Adrenal gland (tissue), 12 donors: ENCODE measurements around the gene ZFR2. TPM values are rescaled to one million over a fixed set of nuclear protein-coding genes. Genes with fewer than 3 reads are reported as not detected.

Experiments
- DNase-seq, 7 donors: peaks; one replicate each; pipeline ENCODE4 v3.0.0-alpha.2; 2019 to 2020
- H3K27ac ChIP-seq, 5 donors: fragments of 200-600 bp; sonication (generic) in 4 of 5; 1 replicate in 3 of 5; 2 replicates in 2 of 5; pipeline versions ENCODE4 v1.5.1 to v1.8.0; 2016 to 2020; ENCODE audit warnings: mild to moderate bottlenecking in 1 of 5
- H3K27me3 ChIP-seq: fragments of 200-600 bp; 2 replicates; pipeline ENCODE4 v1.8.0; 2021
- H3K36me3 ChIP-seq, 2 donors: fragments of 200-600 bp; replicated peaks in 1 of 2; 1 replicate in 1 of 2; 2 replicates in 1 of 2; pipeline versions ENCODE4 v1.5.1 to v1.8.0; 2018 to 2022
- H3K4me1 ChIP-seq, 2 donors: fragments of 200-600 bp; replicated peaks in 1 of 2; 1 replicate in 1 of 2; 2 replicates in 1 of 2; pipeline versions ENCODE4 v1.5.1 to v1.8.0; 2018 to 2021
- H3K4me3 ChIP-seq, 4 donors: fragments of 200-600 bp; sonication (generic) in 3 of 4; one replicate each; pipeline ENCODE4 v1.5.1; 2016 to 2018
- H3K9me3 ChIP-seq, 3 donors: fragments of 200-600 bp; sonication (generic) in 1 of 3; replicated peaks in 1 of 3; 1 replicate in 2 of 3; 2 replicates in 1 of 3; pipeline versions ENCODE4 v1.5.1 to v1.8.0; 2016 to 2021
- CTCF ChIP-seq, 6 experiments: fragments of 450-650 bp in 4 of 6; fragments of 200-600 bp in 2 of 6; sonication (generic) in 1 of 6; IDR thresholded peaks; 1 replicate in 5 of 6; 2 replicates in 1 of 6; pipeline versions ENCODE4 v1.5.1 to v1.8.0; 2016 to 2021; ENCODE audit warnings: antibody characterized with exemption in 6 of 6, mild to moderate bottlenecking in 2 of 6, moderate library complexity in 1 of 6
- POLR2A ChIP-seq, 2 donors: fragments of 450-650 bp; IDR thresholded peaks; one replicate each; pipeline ENCODE4 v1.6.1; 2017; ENCODE audit warnings: antibody characterized with exemption in 2 of 2, mild to moderate bottlenecking in 2 of 2, moderate library complexity in 1 of 2
- WGBS, 4 donors: extraction: QIAGEN DNeasy Blood & Tissue Kit in 2 of 4; methylation state at CpG; one replicate each; pipeline versions ENCODE4 v1.1.5 to v1.1.7; 2013 to 2017; 5-methylcytosine and 5-hydroxymethylcytosine counted together
- intact Hi-C, 2 donors: fragments of 100-400 bp; cut with DNase I; formaldehyde crosslinking; loops; one replicate each; pipeline versions ENCODE4 v1.14.1 to v1.15.0; 2022 to 2023
- polyA plus RNA-seq, 3 donors: library from polyadenylated mRNA; stranded (reverse); fragments of 200-250 nt in 2 of 3; fragments of 350-450 nt in 1 of 3; fragmentation: Illumina TruSeq in 1 of 3; extraction: RNeasy Lipid Tissue Mini Kit (QIAGEN cat#74804) in 1 of 3; gene quantifications; one replicate each; pipeline ENCODE4 v1.2.3, GENCODE V29; 2013 to 2014
- total RNA-seq, 9 donors: library from RNA; depleted of rRNA in 4 of 9; stranded (reverse); fragments of >200 nt in 4 of 9; fragments of 120-200 nt in 1 of 9; fragmentation: NEBNext Ultra II Directional in 1 of 9; extraction: Animal tissue kit (Norgen Biotek cat#: 25700) in 1 of 9; gene quantifications; one replicate each; pipeline versions ENCODE4 v1.1.0 to v1.2.4, GENCODE V29; 2013 to 2023
- donor health status: healthy with polysubstance abuse.
- donor health status: Bipolar disorder and iron deficiency.
- donor health status: DM: yes; HTN: yes; CAD: no.
- donor health status: DM: no; HTN: no; CAD: no.
- donor health status: DM: no; HTN: no; CAD: no.
- donor health status: DM: yes; HTN: yes; CAD: no.

ZFR2 gene
- total and polyA plus RNA-seq, 12 donors, result 0.19 to 13.2 (median 1.7) TPM; not detected in 3

GRCh38 chr19:3867971-3868769, 668 bp downstream of the ZFR2 start:
- Histone ChIP-seq H3K4me1 (no peaks in the 10 kb centered on the region), H3K36me3 (no peaks in the 10 kb centered on the region), H3K9me3 (no peaks in the 10 kb centered on the region), H3K27me3 (peaks cover 24% of the 10 kb centered on the region), H3K27ac (peak overlapping the region in 1 of 5 donors; percentile 57), H3K4me3 (no peak overlapping the region)
- TF ChIP-seq CTCF (IDR thresholded peaks at IDR 0.05) (no peak), POLR2A (IDR thresholded peaks at IDR 0.05) (no peak)
- no peak for DNase-seq
- intact Hi-C loops, result no loop called here
- 10 to 28% (median 15%) methylated on average over 14 to 30 of the region's 30 CpGs for WGBS, 4 donors

GRCh38 chr19:3866910-3867638, 1.8 kb downstream of the ZFR2 start:
- no peak for DNase-seq
- no peak overlapping the region for H3K27ac ChIP-seq
- peaks cover 24% of the 10 kb centered on the region for H3K27me3 ChIP-seq
- no peaks in the 10 kb centered on the region for H3K36me3 ChIP-seq
- H3K9me3 ChIP-seq, result no peaks in the 10 kb centered on the region
- no peak for TF ChIP-seq CTCF (IDR thresholded peaks at IDR 0.05)
- intact Hi-C loops, result no loop called here
- WGBS, 4 donors, result 56 to 65% (median 61%) methylated on average over 7 to 14 of the region's 14 CpGs
- no peaks in the 10 kb centered on the region for H3K4me1 ChIP-seq
- no peak overlapping the region for H3K4me3 ChIP-seq

GRCh38 chr19:3863648-3864047, 5.2 kb downstream of the ZFR2 start:
- no peaks in the 10 kb centered on the region for H3K4me1 ChIP-seq

More at GRCh38 chr19:3863648-3864047, 5.2 kb downstream of the ZFR2 start:
- Histone ChIP-seq H3K4me3 (no peak overlapping the region), H3K36me3 (no peaks in the 10 kb centered on the region), H3K27me3 (peaks cover 7% of the 10 kb centered on the region), H3K27ac (no peak overlapping the region), H3K9me3 (no peaks in the 10 kb centered on the region)
- intact Hi-C loops, result no loop called here
- WGBS, 4 donors, result 64 to 81% (median 74%) methylated on average over 6 to 12 of the region's 12 CpGs
- TF ChIP-seq CTCF (IDR thresholded peaks at IDR 0.05) (no peak), POLR2A (IDR thresholded peaks at IDR 0.05) (no peak)
- DNase-seq, result no peak
